Measurements from ENCODE around the gene CAV1. TPM values are rescaled to one million over a fixed set of nuclear protein-coding genes. Genes with fewer than 3 reads are reported as not detected.

The CAV1 gene
- total RNA-seq, 1 experiment from 2014 or later, result 23.7 TPM

GRCh38 chr7:116601426-116601825, 76.6 kb downstream of the CAV1 start:
- no peak overlapping the region for H3K4me3 ChIP-seq
- H3K27ac ChIP-seq, result no peak overlapping the region
- no peak for DNase-seq
- no peaks in the 10 kb centered on the region for H3K4me1 ChIP-seq
- H3K36me3 ChIP-seq, result no peaks in the 10 kb centered on the region
- H3K27me3 ChIP-seq, result no peaks in the 10 kb centered on the region
- no peaks in the 10 kb centered on the region for H3K9me3 ChIP-seq (replicated peaks)

DNA sequence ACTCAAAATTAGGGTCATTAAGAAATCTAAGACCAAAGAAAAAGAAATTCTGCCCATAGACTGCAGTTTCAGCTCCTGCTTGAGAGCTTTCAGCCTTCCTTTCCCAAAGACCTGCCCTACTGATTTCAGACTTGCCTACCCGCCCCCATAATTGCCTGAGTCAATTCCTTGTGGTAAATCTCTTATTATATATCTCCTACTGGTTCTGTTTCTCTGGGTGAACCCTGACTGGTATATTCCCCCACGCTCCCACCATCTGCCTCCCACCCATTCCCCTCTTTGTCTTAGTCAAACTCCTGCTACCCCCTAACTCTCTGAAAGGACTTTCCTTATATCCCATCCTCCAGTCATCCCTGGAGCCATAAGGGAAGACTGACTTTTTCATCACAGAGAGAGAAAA, 82.5 kb downstream of the CAV1 start:
- H3K4me1 ChIP-seq, result no peaks in the 10 kb centered on the region
- no peaks in the 10 kb centered on the region for H3K27me3 ChIP-seq
- no peak overlapping the region for H3K27ac ChIP-seq
- no peaks in the 10 kb centered on the region for H3K9me3 ChIP-seq (replicated peaks)
- DNase-seq, result no peak
- H3K36me3 ChIP-seq, result no peaks in the 10 kb centered on the region
- H3K4me3 ChIP-seq, result no peak overlapping the region

DNA sequence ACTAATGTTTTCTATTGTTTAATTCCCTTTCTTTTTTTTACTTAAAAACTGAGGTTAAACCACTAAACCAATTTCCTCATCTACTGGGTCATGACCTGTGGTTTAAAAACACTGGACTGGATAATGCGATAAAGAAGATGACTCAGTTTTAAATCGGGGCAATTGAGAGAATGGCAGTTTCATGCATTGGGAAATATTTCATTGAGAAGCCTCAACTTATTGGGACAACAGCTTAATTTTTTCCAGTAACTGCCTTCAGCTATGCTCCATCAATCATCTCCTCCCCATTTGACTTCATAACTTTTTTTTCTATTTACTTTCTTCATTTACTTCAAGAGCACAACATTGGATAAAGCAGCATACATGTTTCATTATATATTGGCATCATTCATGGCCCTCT, 85.4 kb downstream of the CAV1 start:
- Histone ChIP-seq H3K4me1 (no peaks in the 10 kb centered on the region; the same call in 1 of the 2 replicates), H3K36me3 (no peaks in the 10 kb centered on the region), H3K27ac (no peak overlapping the region), H3K4me3 (no peak overlapping the region), H3K9me3 (replicated peaks) (no peaks in the 10 kb centered on the region), H3K27me3 (no peaks in the 10 kb centered on the region)
- DNase-seq, result no peak

GRCh38 chr7:116610721-116611120, 85.9 kb downstream of the CAV1 start:
- no peaks in the 10 kb centered on the region for H3K9me3 ChIP-seq (replicated peaks)
- H3K4me3 ChIP-seq, result no peak overlapping the region
- no peaks in the 10 kb centered on the region for H3K36me3 ChIP-seq
- no peak overlapping the region for H3K27ac ChIP-seq
- H3K4me1 ChIP-seq, result no peaks in the 10 kb centered on the region; the same call in 1 of the 2 replicates
- no peak for DNase-seq
- no peaks in the 10 kb centered on the region for H3K27me3 ChIP-seq

Other genes with a start within 250 kb of the CAV1 start
- 21.6 and 25.2 TPM in 2 replicates for gene CAV2, start 25.3 kb upstream of the CAV1 start, total RNA-seq (2014; rRNA removed; shearing (Covaris generic))
- gene MET, start 147.2 kb downstream of the CAV1 start, total RNA-seq (2014; rRNA removed; shearing (Covaris generic)), result 121 and 129 TPM in 2 replicates

Data from SJCRH30 (cell line).